ENCODE results near the gene INPP5J.

Gene INPP5J

DNA sequence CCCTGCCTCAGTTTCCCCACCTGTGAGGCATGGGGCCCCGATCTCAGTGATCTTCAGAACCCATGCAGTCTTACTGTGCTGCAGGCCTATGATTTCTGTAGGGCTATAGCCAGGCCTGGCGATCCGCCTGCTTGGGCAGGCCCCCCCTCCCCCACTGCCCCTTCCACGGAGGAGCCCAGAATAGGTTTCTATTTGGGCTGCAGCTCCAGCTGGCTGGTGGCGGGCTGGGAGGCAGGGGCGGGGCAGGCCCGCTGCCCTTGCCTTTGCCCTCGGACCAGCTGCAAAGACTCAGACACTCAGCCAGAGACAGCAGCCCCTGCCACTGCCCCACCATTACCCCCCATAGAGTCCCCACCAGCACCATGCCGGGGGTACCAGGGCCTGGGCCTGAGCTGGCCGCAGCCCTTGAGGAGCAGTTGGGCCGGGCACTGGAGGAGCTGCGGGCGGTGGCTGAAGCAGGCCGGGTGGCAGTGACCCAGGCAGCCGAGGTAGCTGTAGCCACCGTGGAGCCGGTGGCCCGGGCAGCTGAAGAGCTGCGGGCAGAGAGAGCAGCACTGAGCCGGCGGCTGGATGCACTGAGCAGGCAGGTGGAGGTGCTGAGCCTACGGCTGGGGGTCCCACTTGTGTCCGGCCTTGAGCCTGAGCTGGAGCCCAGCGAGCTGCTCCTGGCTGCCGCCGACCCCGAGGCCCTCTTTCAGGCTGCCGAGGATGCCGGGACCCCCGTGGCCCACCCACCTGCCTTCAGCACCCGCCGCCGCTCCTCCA, 29.5 kb upstream of the INPP5J start:
- Histone ChIP-seq H3K9ac (ENCODE audit: low read length) (no peak overlapping the region), H3K36me3 (ENCODE audit: low read length) (no peaks in the 10 kb centered on the region), H3K4me3 (ENCODE audit: insufficient read depth, low read length, poor library complexity, severe bottlenecking) (no peak overlapping the region), H3K9me3 (ENCODE audit: insufficient read depth, low read length) (no peaks in the 10 kb centered on the region), H3F3A (ENCODE audit: insufficient read depth) (no peaks in the 10 kb centered on the region; the same call in 1 of the 2 replicates), H3K4me2 (ENCODE audit: low read depth, low read length, poor library complexity, severe bottlenecking) (no peak overlapping the region), H3K79me2 (ENCODE audit: insufficient read depth, low read length) (no peaks in the 10 kb centered on the region), H3K27me3 (ENCODE audit: low read length) (no peaks in the 10 kb centered on the region), H3K27ac (ENCODE audit: low read depth, low read length) (no peak overlapping the region), H2AFZ (ENCODE audit: low read depth, low read length, severe bottlenecking) (no peak overlapping the region), H4K20me1 (ENCODE audit: low read depth, low read length) (no peaks in the 10 kb centered on the region), H3K9me2 (replicated peaks; ENCODE audit: insufficient read depth, low read length) (no peaks in the 10 kb centered on the region)
- no peak for TF ChIP-seq EZH2phosphoT487 (conservative IDR thresholded peaks at IDR 0.05; ENCODE audit: low read length)
- TF ChIP-seq, protein P1, sequence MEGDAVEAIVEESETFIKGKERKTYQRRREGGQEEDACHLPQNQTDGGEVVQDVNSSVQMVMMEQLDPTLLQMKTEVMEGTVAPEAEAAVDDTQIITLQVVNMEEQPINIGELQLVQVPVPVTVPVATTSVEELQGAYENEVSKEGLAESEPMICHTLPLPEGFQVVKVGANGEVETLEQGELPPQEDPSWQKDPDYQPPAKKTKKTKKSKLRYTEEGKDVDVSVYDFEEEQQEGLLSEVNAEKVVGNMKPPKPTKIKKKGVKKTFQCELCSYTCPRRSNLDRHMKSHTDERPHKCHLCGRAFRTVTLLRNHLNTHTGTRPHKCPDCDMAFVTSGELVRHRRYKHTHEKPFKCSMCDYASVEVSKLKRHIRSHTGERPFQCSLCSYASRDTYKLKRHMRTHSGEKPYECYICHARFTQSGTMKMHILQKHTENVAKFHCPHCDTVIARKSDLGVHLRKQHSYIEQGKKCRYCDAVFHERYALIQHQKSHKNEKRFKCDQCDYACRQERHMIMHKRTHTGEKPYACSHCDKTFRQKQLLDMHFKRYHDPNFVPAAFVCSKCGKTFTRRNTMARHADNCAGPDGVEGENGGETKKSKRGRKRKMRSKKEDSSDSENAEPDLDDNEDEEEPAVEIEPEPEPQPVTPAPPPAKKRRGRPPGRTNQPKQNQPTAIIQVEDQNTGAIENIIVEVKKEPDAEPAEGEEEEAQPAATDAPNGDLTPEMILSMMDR (IDR thresholded peaks at IDR 0.05; ENCODE audit: insufficient read depth, low read length, poor library complexity, severe bottlenecking) = no peak

DNA sequence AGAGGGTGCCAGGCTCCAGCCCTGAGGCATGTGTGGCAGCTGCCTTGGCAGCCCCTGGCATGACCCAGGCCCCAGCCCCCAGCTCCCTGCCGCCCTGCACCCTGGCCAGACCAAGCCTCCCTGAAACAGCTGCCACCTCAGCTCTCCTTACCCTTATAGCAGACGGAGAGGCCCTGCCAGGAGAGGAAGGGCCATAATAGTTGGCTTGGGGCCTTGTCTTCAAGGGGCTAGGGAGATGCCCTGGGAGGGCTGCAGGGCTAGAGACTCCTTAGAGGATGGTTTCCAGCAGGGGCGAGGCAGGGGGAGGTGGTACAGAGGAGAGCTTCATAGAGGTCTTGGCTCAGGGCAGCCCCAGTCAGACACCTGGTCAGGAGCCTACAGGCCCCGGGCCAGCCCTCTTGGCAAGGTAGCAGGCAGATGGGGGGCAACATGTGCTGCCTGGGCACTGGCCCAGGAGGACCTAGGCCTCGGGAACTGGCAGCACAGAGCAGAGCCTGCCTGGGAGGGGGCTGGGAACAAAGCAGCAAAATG, 28.7 kb upstream of the INPP5J start:
- no peaks in the 10 kb centered on the region; the same call in 1 of the 2 replicates for H3F3A ChIP-seq (ENCODE audit: insufficient read depth)
- H4K20me1 ChIP-seq (ENCODE audit: low read depth, low read length) = no peaks in the 10 kb centered on the region
- H3K4me3 ChIP-seq (ENCODE audit: insufficient read depth, low read length, poor library complexity, severe bottlenecking) = no peak overlapping the region
- no peaks in the 10 kb centered on the region for H3K9me2 ChIP-seq (replicated peaks; ENCODE audit: insufficient read depth, low read length)
- no peak overlapping the region for H3K9ac ChIP-seq (ENCODE audit: low read length)
- H3K4me2 ChIP-seq (ENCODE audit: low read depth, low read length, poor library complexity, severe bottlenecking) = no peak overlapping the region
- H3K27me3 ChIP-seq (ENCODE audit: low read length) = no peaks in the 10 kb centered on the region
- no peaks in the 10 kb centered on the region for H3K79me2 ChIP-seq (ENCODE audit: insufficient read depth, low read length)
- H3K27ac ChIP-seq (ENCODE audit: low read depth, low read length) = no peak overlapping the region
- no peaks in the 10 kb centered on the region for H3K36me3 ChIP-seq (ENCODE audit: low read length)
- TF ChIP-seq, protein P1 (IDR thresholded peaks at IDR 0.05; ENCODE audit: insufficient read depth, low read length, poor library complexity, severe bottlenecking) = no peak
- TF ChIP-seq EZH2phosphoT487 (conservative IDR thresholded peaks at IDR 0.05; ENCODE audit: low read length) = no peak
- H2AFZ ChIP-seq (ENCODE audit: low read depth, low read length, severe bottlenecking) = no peak overlapping the region
- no peaks in the 10 kb centered on the region for H3K9me3 ChIP-seq (ENCODE audit: insufficient read depth, low read length)

DNA sequence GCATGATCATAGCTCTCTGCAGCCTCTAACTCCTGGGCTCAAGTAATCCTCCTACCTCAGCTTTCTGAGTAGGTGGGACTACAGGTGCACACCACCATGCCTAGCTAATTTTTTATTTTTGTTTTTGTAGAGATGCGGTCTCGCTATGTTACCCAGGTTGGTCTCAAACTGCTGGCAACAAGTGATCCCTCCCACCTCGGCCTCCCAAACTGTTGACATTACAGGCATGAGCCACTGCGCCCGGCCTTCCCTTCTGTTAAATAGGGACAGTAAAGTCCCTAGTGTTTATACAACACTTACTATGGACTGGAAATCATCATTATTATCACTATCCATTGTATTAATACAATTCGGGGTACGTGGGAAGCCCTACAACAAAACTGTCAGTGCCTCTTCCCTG, 28.0 kb upstream of the INPP5J start:
- TF ChIP-seq, protein P1 (IDR thresholded peaks at IDR 0.05; ENCODE audit: insufficient read depth, low read length, poor library complexity, severe bottlenecking) = no peak
- no peak for TF ChIP-seq EZH2phosphoT487 (conservative IDR thresholded peaks at IDR 0.05; ENCODE audit: low read length)
- Histone ChIP-seq H3K9me3 (ENCODE audit: insufficient read depth, low read length) (no peaks in the 10 kb centered on the region), H3K79me2 (ENCODE audit: insufficient read depth, low read length) (no peaks in the 10 kb centered on the region), H2AFZ (ENCODE audit: low read depth, low read length, severe bottlenecking) (no peak overlapping the region), H3K36me3 (ENCODE audit: low read length) (no peaks in the 10 kb centered on the region), H3K4me3 (ENCODE audit: insufficient read depth, low read length, poor library complexity, severe bottlenecking) (no peak overlapping the region), H3K4me2 (ENCODE audit: low read depth, low read length, poor library complexity, severe bottlenecking) (no peak overlapping the region), H4K20me1 (ENCODE audit: low read depth, low read length) (no peaks in the 10 kb centered on the region), H3K27ac (ENCODE audit: low read depth, low read length) (no peak overlapping the region), H3K27me3 (ENCODE audit: low read length) (no peaks in the 10 kb centered on the region), H3K9me2 (replicated peaks; ENCODE audit: insufficient read depth, low read length) (no peaks in the 10 kb centered on the region), H3F3A (ENCODE audit: insufficient read depth) (no peaks in the 10 kb centered on the region; the same call in 1 of the 2 replicates), H3K9ac (ENCODE audit: low read length) (no peak overlapping the region)

All from SU-DHL-6 (cell line).